ENCODE data around the gene HOMER3. TPM values are rescaled to one million over a fixed set of nuclear protein-coding genes. Genes with fewer than 3 reads are reported as not detected.
"Not testable (repeated sequence)": the region's sequence is repeated elsewhere in the genome, so short reads cannot be mapped to it uniquely, and the experiment has no call there.

HOMER3 gene
- total RNA-seq, 1 experiment from 2014 or later: 23.9 TPM

DNA sequence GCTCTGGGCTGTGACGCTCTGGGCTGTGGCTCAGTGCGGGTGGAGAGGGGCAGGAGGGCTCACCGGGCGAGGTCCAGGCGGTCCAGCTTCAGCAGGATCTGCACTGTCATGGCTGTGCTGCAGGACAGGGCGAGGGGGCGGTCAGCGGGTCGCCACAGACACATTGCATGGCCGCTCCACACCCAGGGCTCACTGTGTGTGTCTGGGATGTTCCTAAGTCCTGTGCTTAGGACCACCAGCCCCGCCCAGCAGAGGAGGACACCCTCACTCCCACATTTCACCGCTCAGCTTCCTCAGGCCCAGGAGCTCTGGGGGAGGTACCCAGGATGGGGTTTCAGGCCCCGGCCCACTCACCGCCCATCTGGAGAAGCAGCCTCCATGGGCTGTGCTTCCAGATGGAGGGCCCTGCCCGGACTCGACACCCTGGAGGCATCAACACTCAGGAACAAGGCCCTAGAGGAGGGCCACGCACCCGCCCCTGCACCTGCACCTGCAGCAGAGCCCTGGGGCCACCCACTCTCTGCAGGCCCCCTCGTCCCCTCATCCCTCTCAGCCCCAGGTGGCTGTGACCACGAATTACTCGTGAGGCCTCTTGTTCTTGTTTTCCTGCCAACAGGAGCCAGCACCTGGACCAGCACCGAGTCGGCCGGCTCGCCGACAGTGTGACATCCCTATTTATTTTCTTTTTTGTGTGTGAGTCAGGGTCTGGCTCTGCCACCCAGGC lies 35.3 kb downstream of the HOMER3 start:
- no peak for DNase-seq
- Histone ChIP-seq H3K9me3 (replicated peaks) (no peaks in the 10 kb centered on the region), H3K27me3 (no peaks in the 10 kb centered on the region), H3K36me3 (peaks cover 9% of the 10 kb centered on the region; the same call in 1 of the 2 replicates), H3K27ac (no peak overlapping the region), H3K4me1 (no peaks in the 10 kb centered on the region), H3K4me3 (no peak overlapping the region)

DNA sequence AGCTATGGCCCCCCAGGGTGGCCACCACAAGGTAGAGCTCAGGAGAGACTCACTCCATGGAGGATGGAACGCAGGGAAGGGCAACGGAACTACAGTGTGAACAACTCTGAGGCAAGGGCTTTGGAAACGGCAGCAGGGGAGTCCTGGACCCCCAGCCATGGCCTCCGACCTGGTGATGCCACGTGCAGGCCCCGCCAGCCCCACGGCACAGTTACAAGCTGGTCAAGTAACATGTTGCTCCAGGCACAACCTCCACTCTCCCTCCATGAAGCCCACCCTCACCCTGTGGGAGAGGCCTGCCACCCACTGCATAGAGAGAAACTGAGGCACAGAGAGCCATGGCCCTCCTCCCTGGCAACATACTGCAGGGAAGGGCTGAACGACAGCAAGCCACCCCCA lies 36.0 kb downstream of the HOMER3 start:
- no peak overlapping the region for H3K4me3 ChIP-seq
- no peaks in the 10 kb centered on the region for H3K9me3 ChIP-seq (replicated peaks)
- no peak for DNase-seq
- H3K36me3 ChIP-seq: peaks cover 9% of the 10 kb centered on the region; the same call in 1 of the 2 replicates
- H3K4me1 ChIP-seq: no peaks in the 10 kb centered on the region
- H3K27me3 ChIP-seq: no peaks in the 10 kb centered on the region
- H3K27ac ChIP-seq: no peak overlapping the region

DNA sequence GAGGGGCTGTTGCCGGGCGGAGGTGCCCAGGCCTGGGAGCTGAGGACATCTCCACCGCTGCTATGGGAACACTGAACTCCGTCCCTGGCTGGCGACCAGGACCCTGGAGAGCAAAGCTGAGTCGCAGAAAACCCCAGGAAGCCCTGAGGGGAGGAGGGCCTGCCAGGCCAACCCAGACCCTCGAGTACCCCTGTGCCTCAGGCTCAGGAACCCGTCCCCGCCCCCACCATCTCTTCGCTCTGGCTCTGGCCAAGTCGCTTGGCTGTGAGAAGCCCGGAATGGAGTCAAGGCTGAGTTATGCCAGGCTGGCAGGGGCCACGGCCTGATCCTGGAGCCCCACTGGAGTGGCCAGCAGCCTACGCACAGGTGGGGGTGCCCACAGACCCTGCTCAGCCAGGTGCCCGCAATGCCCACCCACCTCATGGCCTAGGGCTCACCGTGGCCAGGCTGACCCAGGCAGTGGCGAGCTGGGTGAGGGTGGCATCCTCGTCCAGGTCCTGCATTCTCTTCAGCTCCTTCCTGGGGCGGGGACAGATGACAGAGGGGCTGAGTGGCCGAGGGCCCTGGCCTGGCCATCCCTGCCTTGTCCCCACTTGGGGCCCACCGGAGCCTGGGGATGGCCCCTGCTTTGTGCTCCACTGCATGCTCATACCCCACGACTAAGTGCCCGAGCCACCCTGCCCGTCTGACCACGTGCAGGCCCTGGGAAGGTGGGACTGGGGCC lies 36.5 kb downstream of the HOMER3 start:
- Histone ChIP-seq H3K4me1 (no peaks in the 10 kb centered on the region), H3K36me3 (peaks cover 9% of the 10 kb centered on the region; the same call in 1 of the 2 replicates), H3K9me3 (replicated peaks) (no peaks in the 10 kb centered on the region), H3K4me3 (no peak overlapping the region), H3K27ac (no peak overlapping the region), H3K27me3 (no peaks in the 10 kb centered on the region)
- DNase-seq: no peak

DNA sequence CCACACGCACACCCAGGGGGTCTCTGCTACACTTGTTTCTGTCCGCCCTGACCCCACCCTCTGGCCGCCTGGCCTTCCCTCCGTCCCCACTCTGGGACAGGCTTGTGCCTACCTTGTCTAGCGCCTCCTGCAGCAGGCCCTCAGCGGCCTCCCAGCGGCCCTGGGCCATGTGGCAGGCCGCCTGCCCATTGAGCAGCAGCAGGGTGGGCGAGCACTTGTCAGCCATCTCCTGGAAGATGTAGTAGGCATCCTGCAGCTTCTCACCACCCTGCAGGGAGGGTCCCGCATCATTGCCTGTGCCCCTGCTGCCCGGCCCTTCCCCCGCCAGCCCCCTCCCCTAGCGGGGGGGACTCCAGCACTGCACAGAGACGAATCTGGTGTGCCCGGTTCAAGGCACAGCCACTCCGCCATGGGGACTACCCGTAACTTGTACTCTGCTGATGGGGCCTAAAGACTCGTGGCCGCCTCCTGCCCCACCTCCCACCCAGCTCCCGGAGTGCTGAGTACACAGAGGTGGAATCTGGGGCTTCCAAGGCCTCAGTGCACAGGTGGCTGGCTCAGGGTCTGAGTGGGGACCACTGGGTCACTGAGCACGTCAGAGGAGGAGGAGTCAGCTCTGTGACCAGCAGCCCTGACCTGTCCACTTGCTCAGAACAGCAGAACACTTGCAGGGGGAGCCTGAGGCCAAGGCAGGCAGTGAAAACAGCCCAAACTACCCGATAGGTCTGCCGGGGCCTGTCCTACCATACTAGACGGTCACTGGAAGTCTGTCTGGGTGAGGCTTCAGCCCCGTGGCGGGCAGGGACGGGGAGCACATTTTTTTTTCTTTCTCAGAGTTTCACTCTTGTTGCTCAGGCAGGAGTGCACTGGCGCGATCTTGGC lies 37.6 kb downstream of the HOMER3 start:
- H3K9me3 ChIP-seq (replicated peaks): no peaks in the 10 kb centered on the region
- no peaks in the 10 kb centered on the region for H3K27me3 ChIP-seq
- no peak overlapping the region for H3K4me3 ChIP-seq
- H3K4me1 ChIP-seq: peaks cover under 1% of the 10 kb centered on the region; the same call in 1 of the 2 replicates
- no peak for DNase-seq
- H3K36me3 ChIP-seq: peaks cover 7% of the 10 kb centered on the region; the same call in 1 of the 2 replicates
- no peak overlapping the region for H3K27ac ChIP-seq

DNA sequence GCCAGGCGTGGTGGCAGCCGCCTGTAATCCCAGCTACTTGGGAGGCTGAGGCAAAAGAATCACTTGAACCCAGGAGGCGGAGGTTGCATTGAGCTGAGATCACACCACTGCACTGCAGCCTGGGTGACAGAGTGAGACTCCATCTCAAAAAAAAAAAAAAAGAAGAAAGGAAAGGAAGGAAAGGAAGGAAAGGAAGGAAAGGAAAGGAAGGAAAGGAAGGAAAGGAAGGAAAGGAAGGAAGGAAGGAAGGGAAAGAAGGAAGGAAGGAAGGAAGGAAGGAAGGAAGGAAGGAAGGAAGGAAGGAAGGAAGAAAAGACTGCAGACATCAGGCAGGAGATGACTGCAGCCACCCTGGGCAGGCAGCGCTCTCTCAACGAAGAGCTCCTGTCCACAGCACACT lies 38.5 kb downstream of the HOMER3 start:
- not testable (repeated sequence) for H3K27ac ChIP-seq; H3K36me3 ChIP-seq; H3K4me3 ChIP-seq; H3K27me3 ChIP-seq; H3K9me3 ChIP-seq (replicated peaks); DNase-seq; H3K4me1 ChIP-seq

DNA sequence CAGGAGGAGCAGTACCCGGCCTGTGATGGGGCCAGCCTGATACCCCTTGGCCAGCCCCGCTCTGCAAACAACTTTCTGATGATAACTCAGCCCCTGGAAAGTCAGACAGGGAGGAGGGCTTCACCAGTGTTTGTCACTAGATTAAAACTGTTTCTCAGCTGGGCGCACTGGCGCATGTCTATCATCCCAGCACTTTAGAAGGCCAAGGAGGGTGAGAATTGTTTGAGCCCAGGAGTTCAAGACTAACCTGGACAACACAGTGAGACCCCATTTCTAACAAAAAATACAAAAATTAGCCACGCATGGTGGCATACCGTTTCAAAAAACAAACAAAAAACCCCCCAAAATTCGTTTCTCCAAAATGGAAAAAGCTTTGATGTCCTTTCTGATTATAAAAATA lies 39.5 kb downstream of the HOMER3 start:
- Histone ChIP-seq H3K9me3 (replicated peaks) (no peaks in the 10 kb centered on the region), H3K4me3 (no peak overlapping the region), H3K27ac (no peak overlapping the region), H3K36me3 (peaks cover 7% of the 10 kb centered on the region; the same call in 1 of the 2 replicates), H3K4me1 (peaks cover 6% of the 10 kb centered on the region; the same call in 1 of the 2 replicates), H3K27me3 (no peaks in the 10 kb centered on the region)
- no peak for DNase-seq

DNA sequence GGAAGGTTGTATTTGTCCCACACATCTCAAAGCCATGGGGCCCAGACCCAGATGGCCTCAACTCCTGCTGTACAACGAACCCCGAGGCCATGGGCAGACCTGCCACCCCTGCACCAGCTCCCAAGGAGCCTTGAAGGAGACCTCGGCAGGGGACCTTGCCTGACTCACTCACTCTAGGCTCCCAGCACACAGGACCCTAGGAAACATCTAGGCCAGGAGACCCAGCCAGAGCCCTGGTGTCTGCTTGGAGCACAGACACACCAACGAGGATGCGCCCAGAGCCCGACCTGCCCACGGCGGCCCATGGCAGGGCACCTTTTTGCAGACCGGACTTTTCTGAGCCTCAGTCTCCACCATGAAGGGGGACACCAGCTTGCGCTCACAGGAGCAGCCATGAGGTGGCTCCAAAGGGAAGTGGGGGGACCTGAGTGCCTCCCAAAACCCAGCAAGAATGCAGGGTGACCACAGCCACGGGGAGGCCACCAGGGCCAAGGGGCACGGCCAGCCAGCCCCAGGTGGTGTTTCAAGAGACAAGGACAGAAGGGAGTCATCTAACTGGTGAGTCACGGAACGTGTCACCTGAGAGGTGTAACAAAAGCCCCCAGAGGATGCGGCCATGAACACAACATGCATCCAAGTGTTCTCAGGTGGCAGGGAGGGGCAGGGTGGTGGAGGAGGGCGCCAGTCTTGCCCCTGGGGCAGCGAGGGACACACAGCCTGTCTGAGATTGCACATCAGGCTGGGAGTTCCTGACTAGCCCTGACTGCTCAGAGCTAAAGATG lies 40.1 kb downstream of the HOMER3 start:
- DNase-seq: no peak
- H3K36me3 ChIP-seq: peaks cover 7% of the 10 kb centered on the region; the same call in 1 of the 2 replicates
- H3K4me3 ChIP-seq: no peak overlapping the region
- peaks cover 6% of the 10 kb centered on the region; the same call in 1 of the 2 replicates for H3K4me1 ChIP-seq
- no peak overlapping the region for H3K27ac ChIP-seq
- no peaks in the 10 kb centered on the region for H3K9me3 ChIP-seq (replicated peaks)
- no peaks in the 10 kb centered on the region for H3K27me3 ChIP-seq

DNA sequence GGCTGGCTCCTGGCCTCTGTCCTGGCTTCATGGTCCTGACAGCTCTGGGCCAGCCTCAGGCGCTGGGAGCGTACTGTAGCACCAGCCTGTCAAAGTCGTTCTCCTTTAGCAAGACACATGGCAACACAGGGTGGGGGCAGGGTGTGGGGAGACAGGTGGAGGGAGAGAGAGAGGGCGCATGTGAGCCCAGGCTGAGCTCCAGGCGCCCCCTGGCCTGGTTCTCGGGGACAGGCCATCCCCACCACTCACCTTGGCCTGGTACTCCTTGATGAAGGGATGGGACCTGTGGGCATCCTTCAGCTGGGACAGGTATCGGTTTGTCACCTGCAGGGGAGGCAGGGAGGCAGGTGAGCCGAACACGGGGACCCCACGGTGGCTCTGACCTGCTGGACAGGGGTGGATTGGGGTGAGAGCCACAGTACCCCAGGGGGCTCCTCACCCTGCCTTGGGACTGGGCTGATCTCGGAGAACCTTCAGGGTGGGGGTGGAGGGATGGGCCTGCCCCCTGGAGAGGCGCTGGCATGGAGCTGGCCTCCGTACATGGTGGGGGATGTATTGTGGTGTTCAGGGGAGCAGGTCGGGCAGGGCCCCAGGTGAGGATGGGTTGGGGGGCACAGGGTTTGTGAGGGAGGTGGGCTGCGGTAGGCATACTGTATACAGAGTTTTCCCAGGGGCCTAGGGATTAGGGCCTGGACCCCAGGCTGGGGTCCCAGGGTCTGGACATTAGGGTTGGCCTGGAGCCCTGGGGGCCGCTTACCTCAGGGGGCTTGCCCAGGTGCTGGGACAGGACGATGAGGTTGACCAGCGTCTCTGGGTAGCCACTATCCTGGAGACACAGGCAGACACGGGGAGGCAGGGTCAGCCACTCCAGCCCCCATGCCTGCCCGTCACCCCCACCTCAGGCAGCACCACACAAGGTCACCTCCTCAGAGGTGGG lies 41.1 kb downstream of the HOMER3 start:
- H3K9me3 ChIP-seq (replicated peaks): no peaks in the 10 kb centered on the region
- no peak for DNase-seq
- no peak overlapping the region for H3K4me3 ChIP-seq
- peaks cover 6% of the 10 kb centered on the region; the same call in 1 of the 2 replicates for H3K4me1 ChIP-seq
- H3K36me3 ChIP-seq: peaks cover 7% of the 10 kb centered on the region; the same call in 1 of the 2 replicates
- no peaks in the 10 kb centered on the region for H3K27me3 ChIP-seq
- H3K27ac ChIP-seq: no peak overlapping the region

DNA sequence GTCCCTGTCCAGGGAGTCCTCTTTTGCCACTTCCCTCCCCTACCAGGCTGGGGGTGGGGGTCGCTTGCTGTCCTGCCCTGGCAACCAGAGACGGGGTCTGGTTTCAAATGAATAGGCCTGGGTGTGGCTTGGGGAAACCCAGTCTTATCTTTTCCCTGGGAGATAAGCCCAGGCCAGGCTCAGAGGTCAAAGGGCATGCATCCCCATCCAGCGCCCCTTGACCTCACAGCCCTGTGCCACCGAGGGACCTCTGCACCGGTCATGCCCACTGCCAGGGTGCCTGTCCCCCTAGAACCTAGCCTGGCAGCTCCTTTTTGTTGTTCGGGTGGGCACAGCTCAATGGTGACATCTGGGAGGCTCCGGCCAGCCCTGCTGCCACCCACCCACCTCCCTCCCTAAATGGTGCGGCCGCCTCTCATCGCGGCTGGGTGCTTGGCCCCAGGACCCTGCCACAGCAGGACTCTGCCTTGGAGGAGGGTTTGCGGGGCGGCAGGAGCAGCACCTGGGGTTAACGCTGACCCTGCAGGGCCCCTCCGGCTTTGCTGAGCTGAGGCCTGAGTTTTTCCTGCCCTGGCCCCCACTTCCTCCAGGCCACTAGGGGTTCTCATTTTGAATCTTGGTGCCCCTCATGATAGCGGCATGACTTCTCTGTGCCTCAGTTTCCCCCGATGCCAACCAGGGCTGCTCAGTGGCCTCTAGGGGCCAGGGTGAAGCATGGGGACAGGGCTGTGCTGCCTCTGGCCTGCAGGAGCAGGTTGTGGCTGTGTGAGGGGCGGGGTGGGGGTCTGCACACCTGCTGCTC lies 42.2 kb downstream of the HOMER3 start:
- Histone ChIP-seq H3K27ac (no peak overlapping the region), H3K9me3 (replicated peaks) (no peaks in the 10 kb centered on the region), H3K36me3 (peaks cover 7% of the 10 kb centered on the region; the same call in 1 of the 2 replicates), H3K27me3 (no peaks in the 10 kb centered on the region), H3K4me1 (peaks cover 14% of the 10 kb centered on the region), H3K4me3 (no peak overlapping the region)
- DNase-seq: no peak

DNA sequence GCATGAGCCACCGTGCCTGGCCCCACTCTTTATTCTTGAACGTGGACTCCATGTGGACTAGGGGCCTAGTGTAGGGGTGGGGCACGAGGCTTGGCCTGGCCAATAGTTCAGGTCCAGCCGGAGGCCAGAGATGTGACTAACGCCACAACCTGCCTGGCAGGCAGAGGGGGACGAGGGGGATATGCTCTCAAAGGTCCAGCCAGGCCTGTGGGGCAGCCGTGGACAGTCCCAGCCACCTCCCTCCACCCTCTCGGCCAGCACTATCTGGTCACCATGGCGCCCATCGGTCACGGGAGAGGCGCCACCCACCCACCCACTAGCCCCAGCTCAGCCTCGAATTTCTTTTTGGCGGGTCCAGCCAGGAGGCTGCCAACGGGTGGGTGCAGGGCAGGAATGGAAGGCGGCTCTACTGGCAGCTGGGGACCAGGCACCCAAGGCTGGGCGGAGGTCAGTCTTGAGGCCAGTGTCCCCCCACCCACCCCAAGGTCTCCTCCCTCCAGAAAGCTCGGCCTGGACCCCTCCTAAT lies 42.9 kb downstream of the HOMER3 start:
- no peak overlapping the region for H3K4me3 ChIP-seq
- no peaks in the 10 kb centered on the region for H3K27me3 ChIP-seq
- DNase-seq: peak; percentile 37 to 42
- peaks cover 17% of the 10 kb centered on the region for H3K4me1 ChIP-seq
- H3K36me3 ChIP-seq: peaks cover 7% of the 10 kb centered on the region; the same call in 1 of the 2 replicates
- no peak overlapping the region for H3K27ac ChIP-seq
- H3K9me3 ChIP-seq (replicated peaks): no peaks in the 10 kb centered on the region

DNA sequence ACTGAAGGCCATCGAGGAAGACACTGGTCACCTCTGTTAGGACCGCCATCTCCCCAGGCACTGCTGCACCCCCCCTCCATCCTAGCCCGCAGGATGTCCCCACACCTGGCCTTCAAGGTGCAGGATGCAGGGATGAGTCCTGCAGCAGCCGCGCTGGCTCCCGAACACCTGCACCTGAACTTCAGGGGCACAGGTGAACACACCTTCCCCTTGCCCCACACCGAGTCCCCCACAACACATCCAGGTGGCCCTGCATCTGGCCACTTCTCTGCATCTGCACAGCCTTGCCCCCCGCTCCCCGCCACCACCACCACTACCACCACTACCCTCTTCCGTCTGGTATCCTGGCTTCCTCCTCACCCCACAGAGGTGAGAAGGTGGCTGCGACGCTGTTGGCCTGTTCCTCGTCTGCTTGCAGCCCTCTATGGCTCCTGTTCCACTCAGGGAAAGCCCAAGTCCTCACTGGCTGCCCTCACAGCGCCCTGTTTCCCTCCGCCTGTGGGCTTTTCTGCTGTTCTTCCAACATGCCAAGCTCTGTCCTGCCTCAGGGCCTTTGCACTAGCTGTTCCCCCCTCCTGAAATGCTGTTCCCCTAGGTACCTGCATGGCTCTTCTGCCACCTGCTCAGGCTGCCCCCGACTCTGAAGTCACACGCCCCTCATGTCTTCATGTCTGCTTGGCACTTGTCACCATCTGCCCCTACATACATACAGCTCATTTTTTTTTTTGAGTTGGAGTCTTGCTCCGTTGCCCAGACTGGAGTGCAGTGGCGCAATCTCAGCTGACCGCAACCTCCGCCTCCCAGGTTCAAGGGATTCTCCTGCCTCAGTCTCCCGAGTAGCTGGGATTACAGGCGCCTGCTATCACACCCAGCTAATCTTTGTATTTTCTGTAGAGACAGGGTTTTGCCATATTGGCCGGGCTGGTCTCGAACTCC lies 43.7 kb downstream of the HOMER3 start:
- no peak overlapping the region for H3K27ac ChIP-seq
- no peak overlapping the region for H3K4me3 ChIP-seq
- no peak for DNase-seq
- H3K27me3 ChIP-seq: no peaks in the 10 kb centered on the region
- H3K36me3 ChIP-seq: peaks cover 7% of the 10 kb centered on the region; the same call in 1 of the 2 replicates
- H3K4me1 ChIP-seq: peaks cover 17% of the 10 kb centered on the region
- no peaks in the 10 kb centered on the region for H3K9me3 ChIP-seq (replicated peaks)

Data from SJCRH30 (cell line).